Amniotic stem cell (primary cell): ENCODE data around the gene SOX12.
A peak's percentile ranks its signal among the peaks of the same experiment; 100 is the strongest.

ENCODE experiments used
- DNase-seq: peaks from one replicate; lab custom pipeline; 2025; lab: John Stamatoyannopoulos, UW

The SOX12 gene

DNA sequence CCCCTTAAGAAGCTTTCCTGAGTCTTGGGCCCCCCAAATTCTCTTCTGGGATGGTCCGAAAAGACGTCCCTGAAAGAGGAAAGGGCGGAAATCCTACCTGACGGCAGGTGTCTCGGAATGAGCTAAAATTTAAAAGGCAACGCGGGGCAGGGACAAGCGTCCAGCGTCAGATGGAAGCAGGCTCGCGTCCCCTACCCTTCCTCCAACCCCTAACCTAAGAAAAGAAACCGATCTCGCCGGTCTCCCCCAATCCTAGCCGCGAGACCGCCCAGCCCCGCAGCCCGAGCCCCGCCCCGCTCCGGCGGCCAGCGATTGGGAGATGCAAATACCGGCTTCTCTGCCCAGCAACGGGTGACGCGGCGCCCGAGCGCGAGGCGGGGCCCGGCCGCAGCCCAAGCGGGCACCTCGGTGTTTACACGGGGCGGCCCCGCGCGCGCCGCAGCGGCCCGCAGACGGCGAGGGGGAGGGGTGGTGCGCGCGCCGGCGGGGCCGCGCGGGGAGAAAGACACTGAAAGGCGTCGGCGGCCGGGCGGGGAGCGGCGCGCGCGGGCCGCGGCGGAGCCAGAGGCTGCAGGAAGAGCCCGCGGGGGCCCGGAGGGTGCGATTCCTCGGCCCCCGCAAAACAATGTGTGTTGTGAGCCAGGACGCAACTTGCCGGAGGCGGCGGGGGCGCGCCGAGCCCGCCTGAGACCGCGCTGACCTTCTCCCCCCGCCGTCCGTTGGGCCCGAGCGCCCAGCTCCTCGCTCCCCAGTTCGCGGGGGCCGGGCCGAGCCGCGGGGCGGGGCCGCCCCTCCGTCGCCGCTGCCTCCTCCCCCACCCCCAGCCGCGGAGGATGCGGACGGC, at the start of gene SOX12:
SOX12 (plus strand) TSS at position 508 of the 844 bp plus-strand sequence. CDS start 373 bp downstream, outside the sequence.
- DNase-seq: peak; percentile 84

DNA sequence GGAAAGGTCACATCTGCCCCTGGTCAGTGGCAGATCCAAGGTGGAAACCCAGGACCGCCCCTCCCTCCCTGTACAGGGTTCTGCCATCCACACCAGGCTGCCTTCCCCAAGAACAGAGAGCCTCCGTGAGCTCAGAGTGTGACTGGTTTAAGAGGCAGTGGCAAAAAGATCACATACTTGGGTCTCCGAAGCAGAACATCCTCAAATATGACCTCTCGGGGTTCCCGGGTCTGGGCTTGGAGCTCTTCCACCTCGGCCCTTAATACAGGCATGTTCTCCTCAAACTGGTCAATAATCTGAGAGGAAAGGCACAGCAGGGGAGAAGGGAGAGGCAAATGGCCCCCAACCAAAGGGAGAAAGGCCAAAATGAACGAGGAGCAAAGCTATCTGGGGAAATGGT, 49.6 kb upstream of the SOX12 start:
- DNase-seq: no peak

DNA sequence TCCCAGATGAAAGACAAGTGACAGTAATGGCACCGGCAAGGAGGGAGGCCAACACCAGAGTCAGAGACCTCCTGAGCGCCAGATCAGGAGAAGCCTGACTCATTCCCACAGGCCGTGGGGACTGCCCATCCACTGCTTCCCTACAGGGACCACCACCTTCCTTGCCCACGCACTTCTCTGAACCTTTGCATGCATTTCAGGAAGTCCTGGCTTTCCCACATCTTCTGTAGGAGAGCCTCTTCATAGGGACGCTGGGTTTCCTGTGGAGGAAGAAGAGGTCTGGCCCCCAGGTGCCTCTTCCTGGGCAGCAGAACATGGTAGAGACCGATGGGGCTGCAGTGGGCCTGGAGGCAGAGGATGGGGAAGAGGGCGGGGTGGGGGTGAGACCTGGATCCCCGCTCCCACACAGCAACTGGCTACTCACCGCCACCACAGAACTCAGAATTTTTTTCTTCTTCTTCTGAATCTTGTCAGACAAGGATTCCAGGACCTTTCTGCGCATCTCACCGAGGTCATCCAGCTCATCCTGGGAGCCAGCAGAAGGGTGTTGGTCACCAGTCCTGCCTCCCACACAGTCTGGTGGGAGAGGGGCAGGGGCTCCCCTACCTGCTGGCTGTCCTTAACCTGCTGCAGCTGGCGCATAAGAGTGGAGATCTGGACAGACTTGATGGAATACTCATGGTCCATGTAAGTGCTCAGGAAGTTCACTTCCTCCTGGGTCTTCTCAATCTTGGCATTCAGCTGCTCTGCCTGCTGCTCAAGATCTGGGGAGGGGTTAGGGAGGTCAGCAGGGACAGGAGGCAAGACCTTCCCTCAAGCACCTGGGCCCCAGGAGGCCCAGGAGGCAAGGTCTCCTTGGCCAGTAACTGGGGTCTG, 48.5 kb upstream of the SOX12 start:
- DNase-seq: no peak

DNA sequence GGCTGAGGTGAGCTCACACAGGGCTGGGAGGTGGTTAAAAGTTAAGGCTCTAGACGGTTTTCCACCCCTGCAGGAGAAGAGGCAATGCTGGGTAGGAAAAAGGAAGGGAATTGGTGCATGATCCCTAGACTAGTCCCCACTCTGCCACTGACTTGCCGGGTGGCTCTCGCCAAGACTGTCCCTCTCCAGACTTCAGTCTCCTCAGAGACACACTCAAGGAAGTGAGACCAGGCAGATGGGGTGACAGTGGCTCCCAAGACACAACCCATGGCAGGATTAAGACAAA, 47.9 kb upstream of the SOX12 start:
- DNase-seq: no peak

DNA sequence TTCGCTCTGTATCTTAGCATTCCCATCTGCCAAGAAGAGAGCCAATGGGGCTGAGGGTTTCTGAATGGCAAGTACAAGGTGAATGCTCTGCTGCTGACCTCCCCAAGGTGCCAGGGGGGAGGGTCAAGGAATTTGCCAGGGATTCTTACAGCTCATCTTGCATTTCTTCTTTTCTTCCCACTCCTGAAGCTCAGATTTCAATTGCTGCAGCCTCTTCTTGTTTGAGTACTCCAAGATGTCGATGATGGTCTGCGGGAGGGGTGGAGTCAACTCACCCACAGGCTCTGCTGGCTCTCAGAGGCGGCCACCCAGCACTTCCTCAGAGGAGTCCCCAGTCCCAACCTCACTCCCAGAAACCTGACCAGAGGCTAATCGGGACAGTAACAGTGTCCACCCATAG, 47.2 kb upstream of the SOX12 start:
- DNase-seq: no peak

DNA sequence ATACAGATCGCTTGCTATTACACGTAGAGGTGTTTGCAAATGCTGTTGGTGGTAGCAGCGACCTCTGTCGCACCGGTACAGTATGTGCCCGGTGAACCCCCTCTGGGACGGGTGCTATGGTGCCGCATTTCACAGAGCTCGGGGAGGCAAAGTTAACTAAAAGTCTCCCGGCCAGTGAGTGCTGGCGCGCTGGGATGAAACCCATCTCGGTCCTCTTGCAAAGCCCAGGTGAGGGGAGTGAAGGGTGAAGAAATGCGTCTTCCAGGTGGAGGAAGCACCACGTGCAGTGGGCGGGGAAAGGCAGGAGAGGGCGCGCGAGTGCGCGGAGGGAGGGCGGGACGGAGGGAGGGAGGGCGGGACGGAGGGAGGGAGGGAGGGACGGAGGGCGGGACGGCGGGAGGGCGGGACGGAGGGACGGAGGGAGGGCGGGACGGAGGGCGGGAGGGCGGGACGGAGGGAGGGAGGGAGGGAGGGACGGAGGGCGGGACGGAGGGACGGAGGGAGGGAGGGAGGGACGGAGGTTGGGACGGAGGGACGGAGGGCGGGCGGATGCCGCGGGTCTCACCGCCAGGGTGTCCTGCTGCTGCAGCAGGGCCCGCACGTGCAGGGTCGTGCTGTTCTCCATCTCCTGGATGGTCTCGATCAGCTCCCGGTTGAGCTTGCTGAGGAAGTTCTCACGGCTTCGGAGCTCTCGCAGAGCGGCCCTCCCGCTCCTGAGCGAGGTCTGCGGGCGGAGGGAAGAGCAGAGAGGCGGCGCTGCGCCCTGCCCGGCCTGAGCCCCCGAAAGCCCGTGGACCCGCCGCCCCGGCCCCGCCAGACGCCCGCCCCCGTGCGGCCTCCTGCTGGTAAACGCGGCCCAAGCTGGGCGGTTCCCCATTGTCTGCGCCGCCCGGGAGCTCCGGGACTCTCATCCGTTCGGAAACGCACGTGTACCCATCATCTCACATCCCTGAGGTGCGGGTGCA, 46.5 kb upstream of the SOX12 start:
- no peak for DNase-seq

DNA sequence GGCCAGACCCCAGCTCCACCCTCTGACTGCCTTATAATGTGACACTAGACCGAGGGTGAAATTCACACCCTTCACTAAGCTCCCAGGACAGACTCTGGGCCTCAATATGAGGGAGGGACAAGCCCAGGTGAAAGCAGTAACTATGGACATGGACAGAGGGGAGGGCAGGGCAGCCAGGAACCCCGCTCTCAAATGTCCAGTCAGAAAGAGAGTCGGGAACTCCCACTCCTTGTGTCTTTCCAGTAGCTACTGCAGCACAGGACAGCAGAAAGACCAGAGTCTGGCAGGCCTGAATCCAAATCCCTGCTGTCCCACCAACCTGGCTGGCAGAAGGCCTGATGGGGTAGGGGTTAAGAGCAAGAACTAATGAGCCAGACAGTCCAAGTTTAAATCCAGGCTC, 41.2 kb upstream of the SOX12 start:
- no peak for DNase-seq

DNA sequence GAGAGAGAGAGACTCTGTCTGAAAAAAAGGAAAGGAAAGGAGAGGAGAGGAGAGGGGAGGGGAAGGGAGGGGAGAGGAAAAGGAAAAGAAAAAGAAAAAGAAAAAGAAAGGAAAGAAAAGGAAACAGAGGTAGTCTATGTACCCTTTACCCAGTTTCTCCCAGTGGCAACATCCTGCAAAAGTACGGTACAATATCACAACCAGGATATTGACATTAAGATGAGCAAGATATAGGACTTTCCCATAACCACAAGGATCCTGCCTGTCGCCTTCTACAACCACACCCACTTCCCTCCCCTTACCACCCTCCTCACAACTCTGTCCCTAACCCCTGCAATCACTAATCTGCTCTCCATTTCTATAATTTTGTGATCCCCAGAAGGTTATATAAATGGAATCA, 38.8 kb upstream of the SOX12 start:
- no peak for DNase-seq

DNA sequence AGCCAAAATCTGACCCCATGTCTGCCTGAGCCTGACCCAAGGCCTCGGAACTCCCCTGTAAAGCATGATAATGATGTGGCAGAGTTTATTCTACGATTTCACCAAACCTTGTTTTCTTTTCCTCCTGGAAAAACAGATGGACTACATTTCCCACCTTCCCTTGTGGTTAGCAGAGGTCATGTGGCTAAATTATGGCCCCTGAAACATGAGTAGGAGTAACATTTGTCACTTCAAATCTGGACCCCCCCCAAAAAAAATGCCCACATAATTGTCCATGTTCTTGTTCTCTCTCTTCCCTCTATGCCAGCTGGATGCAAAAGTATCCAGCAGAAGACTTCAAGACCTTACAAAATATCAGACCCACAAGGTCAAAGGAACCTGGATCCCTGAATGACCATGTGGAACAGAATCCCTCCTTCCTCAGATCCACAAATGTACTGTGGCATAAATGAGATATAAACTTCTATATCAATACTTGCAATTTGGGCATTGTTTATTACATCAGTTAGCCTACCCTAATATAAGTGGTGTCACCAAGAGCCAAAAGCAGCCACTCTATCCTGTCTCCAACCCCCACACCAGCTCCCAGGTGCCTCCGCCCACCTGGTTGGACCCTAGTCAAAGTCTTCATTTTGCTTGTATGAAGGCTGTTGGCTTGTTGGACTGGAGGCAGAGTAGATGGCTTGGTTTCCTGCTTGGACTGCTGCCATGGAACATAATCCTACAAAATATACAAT, 36.2 kb upstream of the SOX12 start:
- no peak for DNase-seq

DNA sequence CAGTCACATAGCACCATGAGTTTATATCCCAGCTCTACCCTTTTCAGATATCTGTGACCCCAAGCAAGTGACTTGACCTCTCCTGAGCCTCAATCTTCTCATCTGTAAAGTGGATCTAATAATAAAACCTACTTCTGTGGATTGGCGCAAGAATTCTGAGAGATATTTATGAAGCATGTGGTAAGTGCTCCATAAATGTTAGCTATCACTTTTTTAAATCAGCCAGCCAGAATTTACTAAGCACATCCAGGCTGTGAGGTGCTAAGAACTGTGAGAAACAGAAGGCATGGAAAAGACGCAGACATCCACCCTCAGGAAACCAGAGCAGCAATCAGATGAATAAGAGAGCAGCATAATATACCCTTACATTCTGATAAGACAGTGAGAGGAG, 35.7 kb upstream of the SOX12 start:
- no peak for DNase-seq

DNA sequence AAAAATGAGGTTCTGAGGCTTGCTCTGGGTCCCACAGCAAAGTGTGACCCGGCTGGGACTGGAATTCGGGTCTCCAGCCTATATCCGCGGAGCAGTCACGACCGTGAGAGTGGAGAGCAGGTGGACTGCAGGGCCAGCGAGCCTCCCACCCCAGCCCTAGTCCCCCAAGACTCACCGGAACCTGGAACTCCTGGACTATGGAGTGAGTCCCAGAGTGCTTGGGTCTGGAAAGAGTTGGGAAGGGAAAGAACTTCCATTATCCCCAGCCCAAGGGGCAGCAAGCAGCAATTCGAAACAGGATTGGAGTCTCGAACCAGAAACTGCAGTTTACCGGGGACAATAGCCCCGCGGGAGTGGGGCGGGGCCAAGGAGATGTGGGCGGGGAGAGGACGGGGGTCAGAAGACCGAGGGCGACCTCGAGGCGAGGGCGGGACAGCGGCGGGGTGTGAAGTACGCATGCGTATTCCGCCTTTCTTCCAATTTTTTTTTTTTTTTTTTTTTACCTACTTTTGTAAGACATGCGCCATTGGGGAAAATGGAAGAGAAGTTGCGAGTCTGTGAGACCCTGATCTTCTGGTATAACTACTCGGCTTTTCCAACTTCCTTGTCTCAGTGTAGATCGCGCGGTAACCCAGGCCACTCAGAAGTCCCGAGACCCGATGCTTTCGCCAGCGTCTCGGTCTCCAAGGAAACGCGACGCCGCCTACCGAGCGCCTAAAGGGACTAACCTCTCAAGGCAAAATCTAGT, 35.1 kb upstream of the SOX12 start, which contains the start of gene C20orf96:
C20orf96 (minus strand) TSS at position 667 of the 748 bp plus-strand sequence; CDS start at position 527, 140 bp downstream.
- peak; percentile 93 for DNase-seq

DNA sequence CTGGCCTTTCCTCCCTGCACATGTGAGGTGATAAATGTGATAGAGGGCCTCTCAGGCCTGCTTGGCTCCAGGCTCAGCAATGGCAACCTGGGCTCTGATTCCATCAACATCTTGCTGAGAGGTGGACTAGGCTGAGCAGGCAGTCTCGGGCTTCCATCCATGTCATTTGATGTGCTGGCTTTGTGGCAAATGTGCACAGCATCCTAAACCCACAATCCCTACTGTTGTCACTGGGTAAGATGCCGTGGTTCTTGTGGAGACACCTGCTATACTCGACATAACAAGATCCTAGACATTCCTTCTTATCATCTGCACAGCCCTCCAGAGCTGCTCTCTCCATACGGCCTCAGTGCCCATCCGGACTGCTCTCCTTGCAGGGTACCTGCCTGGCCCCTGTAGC, 30.8 kb upstream of the SOX12 start:
- no peak for DNase-seq

DNA sequence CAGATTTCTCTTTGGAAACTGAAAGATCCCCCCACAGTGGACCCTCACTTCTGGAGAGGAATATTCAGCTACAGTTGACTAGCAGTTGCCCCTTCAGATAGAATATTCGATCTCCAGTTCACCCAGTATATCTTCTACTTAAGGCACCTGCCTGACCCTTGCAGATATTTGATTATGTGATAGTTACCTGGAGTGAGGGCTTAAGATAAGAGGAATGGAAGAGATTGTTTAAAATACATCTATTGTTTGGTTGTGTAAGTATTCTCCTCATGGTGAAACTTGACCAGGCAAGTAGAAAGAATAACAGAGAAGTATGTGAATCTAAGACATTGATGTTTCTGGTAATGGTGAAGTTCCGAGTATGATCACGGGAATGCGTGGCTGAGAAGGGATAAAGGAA, 29.5 kb upstream of the SOX12 start:
- no peak for DNase-seq

DNA sequence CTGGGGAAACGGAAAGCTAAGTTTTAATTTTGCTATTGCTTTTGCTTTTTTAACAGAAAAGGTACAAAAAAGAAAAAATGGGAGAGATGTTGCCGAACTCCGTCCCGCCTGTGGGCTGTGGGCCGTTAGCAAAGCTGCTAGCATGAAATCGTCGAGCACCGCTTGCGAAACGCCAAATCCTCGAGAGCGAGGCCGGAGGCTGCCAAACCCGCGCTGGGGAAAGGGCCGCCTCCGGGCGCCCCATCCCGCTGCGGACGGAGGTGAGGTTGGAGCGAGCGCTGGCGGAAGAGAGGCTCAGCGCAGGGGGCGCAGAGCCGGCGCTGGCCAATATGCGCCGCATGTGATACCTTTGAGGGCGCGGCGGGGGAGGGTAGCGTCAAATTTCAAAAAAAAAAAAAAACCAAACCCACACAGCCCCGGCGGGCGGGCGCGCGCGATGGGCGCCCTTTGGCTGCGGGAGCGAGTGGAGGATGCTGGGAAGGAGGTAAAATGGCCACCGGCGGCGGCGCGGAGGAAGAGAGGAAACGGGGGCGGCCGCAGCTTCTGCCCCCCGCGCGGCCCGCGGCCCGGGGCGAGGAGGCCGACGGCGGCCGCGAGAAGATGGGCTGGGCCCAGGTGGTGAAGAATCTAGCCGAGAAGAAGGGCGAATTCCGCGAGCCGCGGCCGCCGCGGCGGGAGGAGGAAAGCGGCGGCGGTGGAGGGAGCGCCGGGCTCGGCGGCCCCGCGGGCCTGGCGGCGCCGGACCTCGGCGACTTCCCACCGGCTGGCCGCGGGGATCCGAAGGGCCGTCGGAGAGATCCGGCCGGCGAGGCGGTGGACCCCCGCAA, 28.0 kb upstream of the SOX12 start, which contains the start of gene ZCCHC3:
ZCCHC3 (plus strand) TSS at position 473 of the 827 bp plus-strand sequence; CDS start at position 490, 17 bp downstream.
- peak; percentile 82 for DNase-seq

DNA sequence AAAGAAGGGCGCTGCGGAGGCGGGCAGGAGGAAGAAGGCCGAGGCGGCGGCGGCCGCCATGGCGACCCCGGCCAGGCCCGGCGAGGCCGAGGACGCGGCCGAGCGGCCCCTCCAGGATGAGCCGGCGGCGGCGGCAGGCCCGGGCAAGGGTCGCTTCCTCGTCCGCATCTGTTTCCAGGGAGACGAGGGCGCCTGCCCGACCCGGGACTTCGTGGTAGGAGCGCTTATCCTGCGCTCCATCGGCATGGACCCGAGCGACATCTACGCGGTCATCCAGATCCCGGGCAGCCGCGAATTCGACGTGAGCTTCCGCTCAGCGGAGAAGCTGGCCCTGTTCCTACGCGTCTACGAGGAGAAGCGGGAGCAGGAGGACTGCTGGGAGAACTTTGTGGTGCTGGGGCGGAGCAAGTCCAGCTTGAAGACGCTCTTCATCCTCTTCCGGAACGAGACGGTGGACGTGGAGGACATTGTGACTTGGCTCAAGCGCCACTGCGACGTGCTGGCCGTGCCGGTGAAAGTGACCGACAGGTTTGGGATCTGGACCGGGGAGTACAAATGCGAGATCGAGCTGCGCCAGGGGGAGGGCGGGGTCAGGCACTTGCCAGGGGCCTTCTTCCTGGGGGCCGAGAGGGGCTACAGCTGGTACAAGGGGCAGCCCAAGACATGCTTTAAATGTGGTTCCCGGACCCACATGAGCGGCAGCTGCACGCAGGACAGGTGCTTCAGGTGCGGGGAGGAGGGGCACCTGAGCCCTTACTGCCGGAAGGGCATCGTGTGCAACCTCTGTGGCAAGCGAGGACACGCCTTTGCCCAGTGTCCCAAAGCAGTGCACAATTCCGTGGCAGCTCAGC, 27.2 kb upstream of the SOX12 start:
- DNase-seq: no peak

DNA sequence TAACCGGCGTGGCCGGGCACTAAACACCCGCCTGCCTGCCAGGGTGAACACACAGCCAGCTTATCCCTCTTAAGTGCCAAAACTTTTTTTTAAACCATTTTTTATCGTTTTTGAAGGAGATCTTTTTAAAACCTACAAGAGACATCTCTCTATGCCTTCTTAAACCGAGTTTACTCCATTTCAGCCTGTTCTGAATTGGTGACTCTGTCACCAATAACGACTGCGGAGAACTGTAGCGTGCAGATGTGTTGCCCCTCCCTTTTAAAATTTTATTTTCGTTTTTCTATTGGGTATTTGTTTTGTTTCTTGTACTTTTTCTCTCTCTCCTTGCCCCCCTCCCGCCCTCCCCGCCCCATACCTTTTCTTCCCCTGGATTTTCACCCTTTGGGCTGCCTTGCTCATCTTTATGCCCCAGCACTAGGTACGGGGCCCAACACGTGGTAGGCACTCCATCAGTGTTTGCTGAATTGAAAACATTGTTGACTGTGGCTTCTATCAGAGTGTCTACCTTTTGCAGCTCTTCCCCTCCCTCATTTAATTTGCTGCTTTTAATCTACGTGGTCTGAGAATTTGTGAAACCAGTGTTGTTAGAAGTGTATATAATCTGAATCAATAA, 26.5 kb upstream of the SOX12 start:
- no peak for DNase-seq

DNA sequence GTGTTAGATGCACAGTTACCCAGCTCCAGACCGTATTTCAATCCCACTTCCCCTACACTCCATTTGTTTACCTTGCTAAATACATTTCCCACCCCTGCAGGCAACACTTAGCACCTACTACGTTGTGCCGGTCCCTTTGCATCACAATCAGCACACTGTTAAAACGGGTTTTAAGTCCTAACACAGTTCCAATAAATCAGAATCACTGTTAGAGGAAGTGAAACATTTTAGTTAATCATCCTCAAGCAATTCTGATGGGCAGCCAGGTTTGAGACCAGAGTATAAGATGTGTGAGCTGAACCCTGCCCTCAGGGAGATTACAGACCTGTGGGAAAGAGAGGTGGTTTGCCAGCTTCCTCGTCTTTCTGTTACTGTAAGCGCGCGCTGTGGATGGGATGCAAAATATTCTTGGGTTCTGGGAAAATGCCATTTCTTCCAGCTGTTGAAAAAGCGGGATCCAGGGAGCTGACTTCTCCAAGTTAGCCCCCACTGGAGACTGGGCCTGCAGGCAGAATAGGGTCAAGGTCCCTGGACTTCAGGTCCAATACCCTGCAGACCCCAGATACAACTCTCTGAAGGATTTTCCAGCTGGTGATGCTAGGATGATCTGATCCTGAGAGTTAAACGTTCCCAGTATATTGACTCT, 24.9 kb upstream of the SOX12 start:
- DNase-seq: no peak
